ENCODE data around the gene KCNG2.

Gene KCNG2

GRCh38 chr18:79841936-79842335, 44.2 kb downstream of the KCNG2 start:
- TF ChIP-seq CTCF (conservative IDR thresholded peaks at IDR 0.05): no peak
- no peak overlapping the region for H3K27ac ChIP-seq

- TF ChIP-seq CTCF (conservative IDR thresholded peaks at IDR 0.05): no peak
- no peak overlapping the region for H3K27ac ChIP-seq
Observed at GRCh38 chr18:79844999-79845563, 47.3 kb downstream of the KCNG2 start.

- no peak overlapping the region for H3K27ac ChIP-seq
- TF ChIP-seq CTCF (conservative IDR thresholded peaks at IDR 0.05): no peak
Observed at GRCh38 chr18:79846936-79847557, 49.3 kb downstream of the KCNG2 start.

- no peak for TF ChIP-seq CTCF (conservative IDR thresholded peaks at IDR 0.05)
- no peak overlapping the region for H3K27ac ChIP-seq
Observed at GRCh38 chr18:79847606-79848293, 50.0 kb downstream of the KCNG2 start.

GRCh38 chr18:79848294-79848578, 50.5 kb downstream of the KCNG2 start:
- no peak for TF ChIP-seq CTCF (conservative IDR thresholded peaks at IDR 0.05)
- H3K27ac ChIP-seq: peak overlapping the region; percentile 34; the same call in 1 of the 2 replicates

- peak overlapping the region; percentile 34; the same call in 1 of the 2 replicates for H3K27ac ChIP-seq
- no peak for TF ChIP-seq CTCF (conservative IDR thresholded peaks at IDR 0.05)
Observed at GRCh38 chr18:79848579-79849327, 51.0 kb downstream of the KCNG2 start.

Measured in VCaP (cell line).